C4-2B (cell line): ENCODE data around the gene FHL2.

Experiments
- H3K27ac ChIP-seq: fragments of 450-650 bp; 2 replicates; pipeline ENCODE4 v1.5.1; 2017
- CTCF ChIP-seq: fragments of 450-650 bp; conservative IDR thresholded peaks from 2 replicates; pipeline ENCODE4 v1.5.1; 2017; ENCODE audit warnings: mild to moderate bottlenecking
- ZFX ChIP-seq: fragments of 450-650 bp; IDR thresholded peaks from 2 replicates; pipeline ENCODE4 v1.6.1; 2017

FHL2 gene

DNA sequence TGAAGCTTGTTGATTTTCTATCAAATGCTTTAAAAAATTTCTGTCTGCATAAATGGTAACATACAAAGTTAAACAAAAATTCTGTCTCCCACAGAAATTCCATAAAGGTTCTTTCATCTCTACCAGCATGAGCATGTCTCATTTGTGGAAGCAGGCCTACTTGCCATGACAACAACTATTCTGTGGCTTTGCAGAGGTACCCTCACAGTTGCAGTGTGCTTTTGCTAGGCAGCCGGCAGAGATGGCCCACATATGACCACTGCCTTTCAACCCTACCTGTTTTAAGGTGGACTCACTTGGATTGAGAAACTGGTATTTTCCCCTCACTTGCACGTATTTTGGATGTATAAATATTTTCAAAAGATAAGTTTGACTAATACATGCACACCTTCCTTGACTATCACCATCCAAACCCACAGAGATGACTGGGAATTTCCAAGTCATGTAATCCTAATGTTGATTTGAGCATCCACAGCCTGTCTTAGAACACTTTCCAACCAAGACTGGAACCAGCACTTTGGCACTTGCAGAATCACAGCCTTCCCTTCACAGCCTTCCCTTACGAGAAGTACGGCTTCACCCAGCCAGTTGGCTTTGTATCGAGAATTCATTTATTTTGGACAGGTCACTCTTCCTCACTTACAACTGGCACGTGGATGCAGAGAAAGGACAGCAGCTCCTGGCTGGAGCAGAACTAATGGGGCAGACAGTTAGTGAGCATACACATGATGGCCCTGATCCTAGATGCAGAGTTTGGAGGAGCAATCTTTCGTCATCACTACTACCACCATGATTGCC lies 9.3 kb upstream of the FHL2 start:
- no peak overlapping the region for H3K27ac ChIP-seq
- TF ChIP-seq CTCF, result no peak
- TF ChIP-seq ZFX, result no peak

GRCh38 chr2:105406221-105406620 lies 7.4 kb upstream of the FHL2 start:
- TF ChIP-seq CTCF, result no peak
- TF ChIP-seq ZFX, result no peak
- no peak overlapping the region for H3K27ac ChIP-seq

DNA sequence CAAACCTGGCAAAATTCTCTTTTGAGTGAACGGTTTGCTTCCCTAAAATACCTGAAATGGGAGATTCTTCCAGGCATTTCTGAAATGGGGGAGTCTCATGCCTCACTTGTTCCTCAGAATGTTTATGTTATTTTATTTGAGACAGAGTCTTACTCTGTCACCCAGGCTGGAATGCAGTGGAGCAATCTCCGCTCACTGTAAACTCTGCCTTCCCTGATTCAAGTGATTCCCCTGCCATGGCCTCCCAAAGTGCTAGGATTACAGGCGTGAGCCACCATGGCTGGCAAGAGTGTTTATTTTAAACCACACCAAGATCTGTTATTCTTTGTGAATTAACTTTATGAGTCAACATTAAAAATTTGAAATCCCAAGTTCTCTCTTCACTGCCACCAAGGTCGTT lies 6.4 kb upstream of the FHL2 start:
- no peak overlapping the region for H3K27ac ChIP-seq
- TF ChIP-seq CTCF (no peak), ZFX (no peak)

GRCh38 chr2:105404736-105405135 lies 5.9 kb upstream of the FHL2 start:
- TF ChIP-seq ZFX (no peak), CTCF (no peak)
- H3K27ac ChIP-seq, result no peak overlapping the region

DNA sequence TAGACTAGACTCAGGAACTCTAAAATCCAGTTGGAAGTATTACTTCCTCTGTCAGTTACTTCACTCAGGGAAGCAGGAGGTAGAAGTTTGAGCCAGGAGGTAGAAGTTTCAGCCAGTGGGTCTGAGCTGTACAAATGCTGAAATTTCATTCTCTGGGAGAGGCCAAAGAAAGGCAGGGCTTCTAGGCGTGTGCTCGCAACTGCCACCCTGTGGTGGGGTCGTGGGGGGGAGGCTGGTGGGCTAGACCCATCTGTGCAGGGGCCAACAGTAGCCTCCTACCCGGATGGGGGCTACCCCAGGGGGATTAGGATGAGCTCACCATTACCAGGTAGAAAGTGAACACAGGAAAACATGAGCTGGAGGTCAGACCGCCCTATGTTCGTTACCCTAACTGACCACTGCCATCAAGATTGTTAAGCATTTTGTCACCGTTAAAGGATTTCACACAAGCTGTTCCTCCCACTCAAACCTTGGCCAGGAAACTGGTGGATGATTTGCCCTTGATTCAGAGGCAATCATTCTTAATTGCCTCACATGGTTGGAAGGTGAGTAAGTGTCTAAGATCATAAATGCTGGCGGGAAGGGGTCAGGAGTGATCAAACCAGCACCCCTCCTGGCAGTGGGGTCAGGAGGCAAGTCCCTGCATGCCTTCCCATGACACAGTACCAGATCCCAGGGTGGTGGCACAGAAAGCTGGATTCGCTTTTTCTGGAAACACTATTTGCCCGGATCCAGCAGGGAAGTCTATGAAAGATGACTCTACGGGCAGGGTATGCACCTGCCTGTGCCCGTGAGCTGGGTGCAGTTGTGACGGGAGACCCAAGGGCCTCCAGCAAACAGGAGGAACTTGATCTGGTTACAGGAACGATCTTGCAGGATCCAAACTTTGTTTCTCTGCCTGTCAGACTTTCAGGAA lies 5.2 kb upstream of the FHL2 start:
- TF ChIP-seq CTCF (no peak), ZFX (no peak)
- H3K27ac ChIP-seq, result no peak overlapping the region

DNA sequence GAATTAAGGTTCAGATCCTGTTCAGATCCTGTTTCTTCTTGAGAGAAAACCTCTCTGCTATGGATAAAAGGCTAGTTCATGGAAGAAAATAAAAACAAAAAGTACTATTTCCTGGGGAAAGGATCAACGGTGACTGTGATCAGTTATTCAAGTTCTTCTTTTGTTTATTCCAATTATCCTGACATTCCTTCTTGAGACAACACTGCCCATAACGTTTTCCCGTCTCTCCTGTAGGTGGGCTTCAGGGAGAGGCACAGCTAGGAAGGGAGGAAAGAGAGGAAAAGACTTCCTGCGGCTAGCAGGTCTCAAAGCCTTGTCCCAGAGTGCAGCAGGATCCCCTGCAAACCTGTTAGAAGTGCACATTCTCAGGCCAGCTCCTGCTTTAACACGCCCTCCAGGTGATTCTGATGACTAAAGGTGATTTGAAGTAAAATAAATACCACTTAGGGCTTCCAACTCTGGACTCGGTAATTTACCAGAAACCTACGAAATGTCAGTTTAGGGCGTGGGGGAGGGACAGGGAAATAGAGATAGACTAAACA lies 4.5 kb upstream of the FHL2 start:
- H3K27ac ChIP-seq, result no peak overlapping the region
- TF ChIP-seq CTCF (no peak), ZFX (no peak)

GRCh38 chr2:105402809-105403208 lies 4.0 kb upstream of the FHL2 start:
- no peak overlapping the region for H3K27ac ChIP-seq
- TF ChIP-seq ZFX (no peak), CTCF (no peak)
